Measurements from ENCODE around the gene RASGEF1C.
A peak's percentile ranks its signal among the peaks of the same experiment; 100 is the strongest.

DNA sequence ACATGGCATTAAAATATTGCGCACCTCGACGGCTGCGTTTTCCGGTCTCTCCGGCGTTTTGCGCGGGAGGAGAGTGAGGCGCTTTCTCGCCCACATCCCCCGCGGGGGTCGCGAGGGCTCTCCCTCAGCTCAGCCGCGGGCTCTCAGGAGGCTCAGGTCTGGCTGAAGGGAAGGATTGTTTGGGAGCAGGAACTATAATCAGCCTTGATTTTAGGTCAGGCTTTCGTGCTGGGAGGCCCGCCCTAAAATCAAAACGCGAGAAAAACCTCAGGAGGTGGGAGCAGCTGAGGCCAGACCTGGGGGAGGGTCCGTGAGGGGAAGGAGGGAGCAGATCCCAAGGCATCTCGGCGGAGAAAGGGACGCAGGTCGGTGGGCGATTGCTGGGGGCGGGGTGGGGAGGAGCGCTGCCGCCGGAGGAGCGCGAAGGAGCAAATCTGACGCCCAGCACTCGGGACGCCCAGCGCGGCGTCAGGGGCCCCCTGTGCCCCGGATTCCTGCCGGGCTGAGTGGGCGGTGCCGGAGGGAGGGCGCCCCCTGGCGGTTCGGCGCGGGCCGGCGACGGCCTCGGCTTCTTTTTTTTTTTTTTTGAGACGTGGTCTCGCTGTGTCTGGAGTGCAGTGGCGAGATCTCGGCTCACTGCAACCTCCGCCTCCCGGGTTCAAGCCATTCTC lies 118.8 kb downstream of the RASGEF1C start:
- TF ChIP-seq, protein P1, sequence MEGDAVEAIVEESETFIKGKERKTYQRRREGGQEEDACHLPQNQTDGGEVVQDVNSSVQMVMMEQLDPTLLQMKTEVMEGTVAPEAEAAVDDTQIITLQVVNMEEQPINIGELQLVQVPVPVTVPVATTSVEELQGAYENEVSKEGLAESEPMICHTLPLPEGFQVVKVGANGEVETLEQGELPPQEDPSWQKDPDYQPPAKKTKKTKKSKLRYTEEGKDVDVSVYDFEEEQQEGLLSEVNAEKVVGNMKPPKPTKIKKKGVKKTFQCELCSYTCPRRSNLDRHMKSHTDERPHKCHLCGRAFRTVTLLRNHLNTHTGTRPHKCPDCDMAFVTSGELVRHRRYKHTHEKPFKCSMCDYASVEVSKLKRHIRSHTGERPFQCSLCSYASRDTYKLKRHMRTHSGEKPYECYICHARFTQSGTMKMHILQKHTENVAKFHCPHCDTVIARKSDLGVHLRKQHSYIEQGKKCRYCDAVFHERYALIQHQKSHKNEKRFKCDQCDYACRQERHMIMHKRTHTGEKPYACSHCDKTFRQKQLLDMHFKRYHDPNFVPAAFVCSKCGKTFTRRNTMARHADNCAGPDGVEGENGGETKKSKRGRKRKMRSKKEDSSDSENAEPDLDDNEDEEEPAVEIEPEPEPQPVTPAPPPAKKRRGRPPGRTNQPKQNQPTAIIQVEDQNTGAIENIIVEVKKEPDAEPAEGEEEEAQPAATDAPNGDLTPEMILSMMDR (conservative IDR thresholded peaks at IDR 0.05; ENCODE audit: low read depth in 2 of 2) = peak; percentile 73 to 82
- peak; percentile 40; the same call in 1 of the 2 replicates for TF ChIP-seq POLR2AphosphoS5 (IDR thresholded peaks at IDR 0.05; ENCODE audit: low read depth)

Measured in GM23338 (cell line).